ENCODE results near the gene UNKL.

DNA sequence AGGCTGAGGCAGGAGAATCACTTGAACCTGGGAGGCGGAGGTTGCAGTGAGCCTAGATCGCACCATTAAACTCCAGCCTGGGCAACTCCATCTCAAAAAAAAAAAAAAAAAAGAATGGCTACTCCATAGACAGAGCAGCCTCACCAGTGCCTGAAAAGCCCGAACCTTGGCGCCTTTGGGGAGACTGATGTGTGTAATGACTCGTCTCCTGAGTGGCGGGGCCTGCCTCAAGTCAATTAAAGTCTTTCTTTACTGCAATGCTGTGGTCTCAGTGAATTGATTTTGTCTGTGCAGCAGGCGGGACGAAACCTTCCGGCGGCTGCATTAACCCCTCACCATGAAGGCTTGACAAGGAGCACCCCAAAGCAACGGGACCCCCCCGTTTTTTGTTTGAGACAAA is 9.5 kb upstream of the UNKL start:
- TF ChIP-seq, protein P1, sequence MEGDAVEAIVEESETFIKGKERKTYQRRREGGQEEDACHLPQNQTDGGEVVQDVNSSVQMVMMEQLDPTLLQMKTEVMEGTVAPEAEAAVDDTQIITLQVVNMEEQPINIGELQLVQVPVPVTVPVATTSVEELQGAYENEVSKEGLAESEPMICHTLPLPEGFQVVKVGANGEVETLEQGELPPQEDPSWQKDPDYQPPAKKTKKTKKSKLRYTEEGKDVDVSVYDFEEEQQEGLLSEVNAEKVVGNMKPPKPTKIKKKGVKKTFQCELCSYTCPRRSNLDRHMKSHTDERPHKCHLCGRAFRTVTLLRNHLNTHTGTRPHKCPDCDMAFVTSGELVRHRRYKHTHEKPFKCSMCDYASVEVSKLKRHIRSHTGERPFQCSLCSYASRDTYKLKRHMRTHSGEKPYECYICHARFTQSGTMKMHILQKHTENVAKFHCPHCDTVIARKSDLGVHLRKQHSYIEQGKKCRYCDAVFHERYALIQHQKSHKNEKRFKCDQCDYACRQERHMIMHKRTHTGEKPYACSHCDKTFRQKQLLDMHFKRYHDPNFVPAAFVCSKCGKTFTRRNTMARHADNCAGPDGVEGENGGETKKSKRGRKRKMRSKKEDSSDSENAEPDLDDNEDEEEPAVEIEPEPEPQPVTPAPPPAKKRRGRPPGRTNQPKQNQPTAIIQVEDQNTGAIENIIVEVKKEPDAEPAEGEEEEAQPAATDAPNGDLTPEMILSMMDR (conservative IDR thresholded peaks at IDR 0.05; ENCODE audit: low read depth, low read length): no peak
- TF ChIP-seq EZH2phosphoT487 (IDR thresholded peaks at IDR 0.05; ENCODE audit: borderline replicate concordance, low read length): no peak
